ENCODE results near the gene ZDHHC7. TPM values are rescaled to one million over a fixed set of nuclear protein-coding genes. Genes with fewer than 3 reads are reported as not detected.

Gene ZDHHC7
- total and polyA plus RNA-seq, 4 donors = 2.5 to 14.9 (median 12.1) TPM

DNA sequence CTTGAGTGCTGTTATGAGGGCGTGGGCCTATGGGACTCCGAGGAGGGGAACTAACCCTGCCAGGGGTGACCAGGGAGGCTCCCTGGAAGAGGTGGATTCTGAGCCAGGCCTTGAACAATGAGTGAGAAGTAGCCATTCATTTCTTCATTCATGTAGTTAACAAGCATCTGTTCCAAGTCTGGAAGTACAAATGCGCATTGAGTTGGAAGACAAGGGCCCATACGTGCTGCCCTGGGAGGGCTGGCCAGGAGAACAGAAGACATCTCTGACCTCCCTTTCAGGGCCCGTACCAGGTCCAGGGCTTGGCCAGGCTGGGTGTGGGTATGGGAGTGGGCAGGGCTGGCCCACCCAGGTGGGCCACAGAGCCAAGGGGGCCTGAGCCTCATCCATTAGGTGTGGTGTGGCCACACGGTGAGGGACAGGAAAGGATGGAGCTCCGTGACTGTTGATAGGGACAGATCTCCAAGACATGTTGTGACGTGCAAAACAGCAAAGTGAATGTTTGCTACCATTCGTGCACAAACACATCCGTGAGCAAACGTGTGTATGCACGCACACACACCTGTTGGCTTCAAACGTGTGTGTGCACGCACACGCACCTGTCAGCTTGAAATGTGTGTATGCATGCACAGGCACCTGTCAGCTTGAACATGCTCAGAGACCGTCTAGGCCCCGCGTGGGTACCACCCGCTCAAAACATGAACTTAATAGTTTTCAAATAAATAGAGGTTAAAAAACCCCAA is 46.8 kb downstream of the ZDHHC7 start:
- WGBS = 93% methylated on average over 19 of the region's 19 CpGs
- no peak overlapping the region for H3K9ac ChIP-seq (ENCODE audit: low read depth in 1 of 2, low read length in 2 of 2)
- TF ChIP-seq FOXA1 (IDR thresholded peaks at IDR 0.05) = no peak
- TF ChIP-seq, protein P1, sequence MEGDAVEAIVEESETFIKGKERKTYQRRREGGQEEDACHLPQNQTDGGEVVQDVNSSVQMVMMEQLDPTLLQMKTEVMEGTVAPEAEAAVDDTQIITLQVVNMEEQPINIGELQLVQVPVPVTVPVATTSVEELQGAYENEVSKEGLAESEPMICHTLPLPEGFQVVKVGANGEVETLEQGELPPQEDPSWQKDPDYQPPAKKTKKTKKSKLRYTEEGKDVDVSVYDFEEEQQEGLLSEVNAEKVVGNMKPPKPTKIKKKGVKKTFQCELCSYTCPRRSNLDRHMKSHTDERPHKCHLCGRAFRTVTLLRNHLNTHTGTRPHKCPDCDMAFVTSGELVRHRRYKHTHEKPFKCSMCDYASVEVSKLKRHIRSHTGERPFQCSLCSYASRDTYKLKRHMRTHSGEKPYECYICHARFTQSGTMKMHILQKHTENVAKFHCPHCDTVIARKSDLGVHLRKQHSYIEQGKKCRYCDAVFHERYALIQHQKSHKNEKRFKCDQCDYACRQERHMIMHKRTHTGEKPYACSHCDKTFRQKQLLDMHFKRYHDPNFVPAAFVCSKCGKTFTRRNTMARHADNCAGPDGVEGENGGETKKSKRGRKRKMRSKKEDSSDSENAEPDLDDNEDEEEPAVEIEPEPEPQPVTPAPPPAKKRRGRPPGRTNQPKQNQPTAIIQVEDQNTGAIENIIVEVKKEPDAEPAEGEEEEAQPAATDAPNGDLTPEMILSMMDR (IDR thresholded peaks at IDR 0.05; ENCODE audit: low read depth, low read length, missing input control) = no peak
- TF ChIP-seq SP1 (IDR thresholded peaks at IDR 0.05) = no peak
- TF ChIP-seq, protein P2, sequence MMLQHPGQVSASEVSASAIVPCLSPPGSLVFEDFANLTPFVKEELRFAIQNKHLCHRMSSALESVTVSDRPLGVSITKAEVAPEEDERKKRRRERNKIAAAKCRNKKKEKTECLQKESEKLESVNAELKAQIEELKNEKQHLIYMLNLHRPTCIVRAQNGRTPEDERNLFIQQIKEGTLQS (IDR thresholded peaks at IDR 0.05) = no peak
- TF ChIP-seq TAF1 (conservative IDR thresholded peaks at IDR 0.05) = no peak
- no peak for TF ChIP-seq RAD21 (IDR thresholded peaks at IDR 0.05)
- no peaks in the 10 kb centered on the region for H3K9me3 ChIP-seq (ENCODE audit: control insufficient read depth in 4 of 4, low read length in 3 of 4)
- no peaks in the 10 kb centered on the region for H3K4me1 ChIP-seq (ENCODE audit: control insufficient read depth in 4 of 4, insufficient read depth in 4 of 4, low read length in 3 of 4)
- no peaks in the 10 kb centered on the region for H3K36me3 ChIP-seq (ENCODE audit: control insufficient read depth in 4 of 4, insufficient read depth in 3 of 4, low read depth in 1 of 4, low read length in 3 of 4)
- no peaks in the 10 kb centered on the region for H3K27me3 ChIP-seq (ENCODE audit: control insufficient read depth in 4 of 4, insufficient read depth in 4 of 4, low read length in 3 of 4)
- DNase-seq (ENCODE audit: low spot score) = no peak
- no peak overlapping the region for H3K4me3 ChIP-seq (ENCODE audit: low read depth in 1 of 3, low read length in 3 of 3)
- no peak overlapping the region for H3K27ac ChIP-seq (ENCODE audit: low read depth in 1 of 2, low read length in 2 of 2)

DNA sequence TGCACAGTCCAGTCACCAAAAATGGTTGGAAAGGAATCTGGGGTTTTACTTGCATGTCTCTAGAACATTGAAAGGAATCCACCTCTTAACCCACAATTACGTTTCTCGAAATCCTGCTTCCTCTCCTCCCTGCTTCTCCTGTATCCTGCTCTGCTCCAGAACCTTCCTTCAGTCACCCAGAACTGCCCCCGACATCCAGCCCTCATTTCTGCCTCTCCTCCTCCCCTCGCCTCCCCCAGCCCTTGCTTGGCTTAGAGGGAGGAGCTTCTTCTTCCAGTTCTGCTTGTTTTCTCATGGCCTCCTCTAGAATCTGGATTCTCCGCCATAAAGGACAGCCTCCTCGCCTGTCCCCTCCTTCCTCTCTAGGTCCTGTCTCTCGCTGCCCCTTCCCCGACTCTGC is 48.3 kb downstream of the ZDHHC7 start:
- TF ChIP-seq RAD21 (IDR thresholded peaks at IDR 0.05) = no peak
- no peak for TF ChIP-seq TAF1 (conservative IDR thresholded peaks at IDR 0.05)
- TF ChIP-seq, protein P3, sequence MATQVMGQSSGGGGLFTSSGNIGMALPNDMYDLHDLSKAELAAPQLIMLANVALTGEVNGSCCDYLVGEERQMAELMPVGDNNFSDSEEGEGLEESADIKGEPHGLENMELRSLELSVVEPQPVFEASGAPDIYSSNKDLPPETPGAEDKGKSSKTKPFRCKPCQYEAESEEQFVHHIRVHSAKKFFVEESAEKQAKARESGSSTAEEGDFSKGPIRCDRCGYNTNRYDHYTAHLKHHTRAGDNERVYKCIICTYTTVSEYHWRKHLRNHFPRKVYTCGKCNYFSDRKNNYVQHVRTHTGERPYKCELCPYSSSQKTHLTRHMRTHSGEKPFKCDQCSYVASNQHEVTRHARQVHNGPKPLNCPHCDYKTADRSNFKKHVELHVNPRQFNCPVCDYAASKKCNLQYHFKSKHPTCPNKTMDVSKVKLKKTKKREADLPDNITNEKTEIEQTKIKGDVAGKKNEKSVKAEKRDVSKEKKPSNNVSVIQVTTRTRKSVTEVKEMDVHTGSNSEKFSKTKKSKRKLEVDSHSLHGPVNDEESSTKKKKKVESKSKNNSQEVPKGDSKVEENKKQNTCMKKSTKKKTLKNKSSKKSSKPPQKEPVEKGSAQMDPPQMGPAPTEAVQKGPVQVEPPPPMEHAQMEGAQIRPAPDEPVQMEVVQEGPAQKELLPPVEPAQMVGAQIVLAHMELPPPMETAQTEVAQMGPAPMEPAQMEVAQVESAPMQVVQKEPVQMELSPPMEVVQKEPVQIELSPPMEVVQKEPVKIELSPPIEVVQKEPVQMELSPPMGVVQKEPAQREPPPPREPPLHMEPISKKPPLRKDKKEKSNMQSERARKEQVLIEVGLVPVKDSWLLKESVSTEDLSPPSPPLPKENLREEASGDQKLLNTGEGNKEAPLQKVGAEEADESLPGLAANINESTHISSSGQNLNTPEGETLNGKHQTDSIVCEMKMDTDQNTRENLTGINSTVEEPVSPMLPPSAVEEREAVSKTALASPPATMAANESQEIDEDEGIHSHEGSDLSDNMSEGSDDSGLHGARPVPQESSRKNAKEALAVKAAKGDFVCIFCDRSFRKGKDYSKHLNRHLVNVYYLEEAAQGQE (IDR thresholded peaks at IDR 0.05) = no peak
- TF ChIP-seq HNF4A (conservative IDR thresholded peaks at IDR 0.05) = no peak
- no peak for TF ChIP-seq FOXA1 (IDR thresholded peaks at IDR 0.05)
- TF ChIP-seq, protein P2 (IDR thresholded peaks at IDR 0.05) = no peak
- TF ChIP-seq EGR1 (IDR thresholded peaks at IDR 0.05; ENCODE audit: low read depth in 2 of 2) = no peak
- TF ChIP-seq, protein P4, sequence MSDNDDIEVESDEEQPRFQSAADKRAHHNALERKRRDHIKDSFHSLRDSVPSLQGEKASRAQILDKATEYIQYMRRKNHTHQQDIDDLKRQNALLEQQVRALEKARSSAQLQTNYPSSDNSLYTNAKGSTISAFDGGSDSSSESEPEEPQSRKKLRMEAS (IDR thresholded peaks at IDR 0.05) = no peak
- no peak for TF ChIP-seq HNF4G (IDR thresholded peaks at IDR 0.05)
- TF ChIP-seq GABPA (IDR thresholded peaks at IDR 0.05 in 1 of 2, conservative IDR thresholded peaks at IDR 0.05 in 1 of 2) = no peak
- no peak for TF ChIP-seq JUND (IDR thresholded peaks at IDR 0.05)
- TF ChIP-seq NR2F2 (IDR thresholded peaks at IDR 0.05) = no peak
- TF ChIP-seq, protein P1 (IDR thresholded peaks at IDR 0.05; ENCODE audit: low read depth, low read length, missing input control) = no peak
- no peak for TF ChIP-seq SP1 (IDR thresholded peaks at IDR 0.05)
- no peak for TF ChIP-seq RXRA (IDR thresholded peaks at IDR 0.05)
- TF ChIP-seq, protein P5, sequence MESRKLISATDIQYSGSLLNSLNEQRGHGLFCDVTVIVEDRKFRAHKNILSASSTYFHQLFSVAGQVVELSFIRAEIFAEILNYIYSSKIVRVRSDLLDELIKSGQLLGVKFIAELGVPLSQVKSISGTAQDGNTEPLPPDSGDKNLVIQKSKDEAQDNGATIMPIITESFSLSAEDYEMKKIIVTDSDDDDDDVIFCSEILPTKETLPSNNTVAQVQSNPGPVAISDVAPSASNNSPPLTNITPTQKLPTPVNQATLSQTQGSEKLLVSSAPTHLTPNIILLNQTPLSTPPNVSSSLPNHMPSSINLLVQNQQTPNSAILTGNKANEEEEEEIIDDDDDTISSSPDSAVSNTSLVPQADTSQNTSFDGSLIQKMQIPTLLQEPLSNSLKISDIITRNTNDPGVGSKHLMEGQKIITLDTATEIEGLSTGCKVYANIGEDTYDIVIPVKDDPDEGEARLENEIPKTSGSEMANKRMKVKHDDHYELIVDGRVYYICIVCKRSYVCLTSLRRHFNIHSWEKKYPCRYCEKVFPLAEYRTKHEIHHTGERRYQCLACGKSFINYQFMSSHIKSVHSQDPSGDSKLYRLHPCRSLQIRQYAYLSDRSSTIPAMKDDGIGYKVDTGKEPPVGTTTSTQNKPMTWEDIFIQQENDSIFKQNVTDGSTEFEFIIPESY (IDR thresholded peaks at IDR 0.05) = no peak
- no peak for TF ChIP-seq YY1 (IDR thresholded peaks at IDR 0.05)
- no peak for TF ChIP-seq FOXA2 (IDR thresholded peaks at IDR 0.05)
- Histone ChIP-seq H3K27me3 (ENCODE audit: control insufficient read depth in 4 of 4, insufficient read depth in 4 of 4, low read length in 3 of 4) (no peaks in the 10 kb centered on the region), H3K9me3 (ENCODE audit: control insufficient read depth in 4 of 4, low read length in 3 of 4) (no peaks in the 10 kb centered on the region), H3K27ac (ENCODE audit: low read depth in 1 of 2, low read length in 2 of 2) (no peak overlapping the region), H3K36me3 (ENCODE audit: control insufficient read depth in 4 of 4, insufficient read depth in 3 of 4, low read depth in 1 of 4, low read length in 3 of 4) (no peaks in the 10 kb centered on the region), H3K4me1 (ENCODE audit: control insufficient read depth in 4 of 4, insufficient read depth in 4 of 4, low read length in 3 of 4) (no peaks in the 10 kb centered on the region), H3K9ac (ENCODE audit: low read depth in 1 of 2, low read length in 2 of 2) (no peak overlapping the region), H3K4me3 (ENCODE audit: low read depth in 1 of 3, low read length in 3 of 3) (no peak overlapping the region)
- no peak for DNase-seq (ENCODE audit: low spot score)
- WGBS = 80% methylated on average over 8 of the region's 8 CpGs

All from liver (tissue), 9 donors.